Measurements from ENCODE around the gene ATF7IP2.

DNA sequence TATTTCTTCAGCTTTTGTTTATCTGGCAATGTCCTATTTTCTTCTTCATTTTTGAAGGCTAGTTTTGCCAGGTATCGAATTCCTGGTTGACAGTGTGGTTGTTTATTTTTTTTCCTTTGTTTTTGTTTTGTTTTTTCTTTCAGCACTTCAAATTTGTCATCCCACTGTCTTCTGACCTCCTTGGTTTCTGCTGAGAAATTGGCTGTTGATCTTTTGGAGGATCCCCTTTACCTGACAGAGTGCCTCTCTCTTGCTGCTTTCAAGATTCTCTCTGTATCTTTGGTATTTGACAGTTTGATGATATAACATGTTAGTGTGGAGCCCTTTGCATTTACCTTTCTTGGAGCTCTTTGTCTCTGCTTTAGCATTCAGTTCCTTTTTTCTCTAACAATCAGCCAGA, 9.6 kb upstream of the ATF7IP2 start:
- TF ChIP-seq POLR2A (IDR thresholded peaks at IDR 0.05) (no peak), POLR2AphosphoS5 (IDR thresholded peaks at IDR 0.05) (no peak), EP300 (IDR thresholded peaks at IDR 0.05) (no peak)
- TF ChIP-seq, protein P1, sequence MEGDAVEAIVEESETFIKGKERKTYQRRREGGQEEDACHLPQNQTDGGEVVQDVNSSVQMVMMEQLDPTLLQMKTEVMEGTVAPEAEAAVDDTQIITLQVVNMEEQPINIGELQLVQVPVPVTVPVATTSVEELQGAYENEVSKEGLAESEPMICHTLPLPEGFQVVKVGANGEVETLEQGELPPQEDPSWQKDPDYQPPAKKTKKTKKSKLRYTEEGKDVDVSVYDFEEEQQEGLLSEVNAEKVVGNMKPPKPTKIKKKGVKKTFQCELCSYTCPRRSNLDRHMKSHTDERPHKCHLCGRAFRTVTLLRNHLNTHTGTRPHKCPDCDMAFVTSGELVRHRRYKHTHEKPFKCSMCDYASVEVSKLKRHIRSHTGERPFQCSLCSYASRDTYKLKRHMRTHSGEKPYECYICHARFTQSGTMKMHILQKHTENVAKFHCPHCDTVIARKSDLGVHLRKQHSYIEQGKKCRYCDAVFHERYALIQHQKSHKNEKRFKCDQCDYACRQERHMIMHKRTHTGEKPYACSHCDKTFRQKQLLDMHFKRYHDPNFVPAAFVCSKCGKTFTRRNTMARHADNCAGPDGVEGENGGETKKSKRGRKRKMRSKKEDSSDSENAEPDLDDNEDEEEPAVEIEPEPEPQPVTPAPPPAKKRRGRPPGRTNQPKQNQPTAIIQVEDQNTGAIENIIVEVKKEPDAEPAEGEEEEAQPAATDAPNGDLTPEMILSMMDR (IDR thresholded peaks at IDR 0.05): no peak
